NCI-H460 (cell line): ENCODE results near the gene CCDC68. TPM values are rescaled to one million over a fixed set of nuclear protein-coding genes. Genes with fewer than 3 reads are reported as not detected.
"Not testable (repeated sequence)": the region's sequence is repeated elsewhere in the genome, so short reads cannot be mapped to it uniquely, and the experiment has no call there.

ENCODE experiments used
- DNase-seq: peaks from one replicate; pipeline ENCODE4 v3.0.0-alpha.2; 2016; ENCODE audit warnings: low read depth; ENCODE audit errors: extremely low read depth
- total RNA-seq: library from RNA; depleted of rRNA; stranded (reverse); fragments of >200 nt; shearing (Covaris generic); gene quantifications from 2 replicates; pipeline ENCODE4 v1.2.3, GENCODE V29; 2014; rRNA removed

CCDC68 gene
- total RNA-seq, 1 experiment from 2014 or later: 64.8 TPM

DNA sequence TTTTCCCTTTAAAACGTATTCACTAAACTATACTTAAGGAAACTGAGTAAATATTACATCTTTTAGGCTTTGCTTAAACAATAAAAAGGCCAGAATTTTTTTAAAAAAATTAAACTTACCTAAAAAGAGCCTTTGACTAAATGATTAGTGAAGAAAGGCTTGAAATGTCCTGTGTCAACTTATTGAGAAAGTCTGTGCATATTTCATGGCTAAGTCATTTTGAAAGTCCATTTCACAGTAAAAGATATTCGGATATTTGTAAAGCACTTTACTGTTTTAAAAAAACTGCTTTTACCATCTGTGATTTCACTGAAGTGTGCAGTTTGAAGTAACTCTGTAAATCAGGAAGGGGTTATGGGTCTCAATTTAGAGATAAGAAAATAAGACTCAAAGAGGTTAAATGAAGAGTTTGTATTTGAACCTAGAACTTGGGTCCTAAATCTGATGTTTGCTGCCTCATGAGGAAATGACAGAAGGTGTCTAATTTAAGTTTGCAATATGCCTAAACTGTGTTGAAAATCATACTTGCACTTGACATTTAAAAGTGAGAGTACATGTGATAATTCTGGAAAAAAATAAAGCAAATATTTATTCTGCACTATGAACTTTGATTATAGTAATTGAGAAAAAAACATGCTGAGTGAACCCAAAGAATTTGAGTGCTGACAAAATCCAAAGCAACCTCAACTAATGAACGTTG is 80.5 kb downstream of the CCDC68 start:
- no peak for DNase-seq

DNA sequence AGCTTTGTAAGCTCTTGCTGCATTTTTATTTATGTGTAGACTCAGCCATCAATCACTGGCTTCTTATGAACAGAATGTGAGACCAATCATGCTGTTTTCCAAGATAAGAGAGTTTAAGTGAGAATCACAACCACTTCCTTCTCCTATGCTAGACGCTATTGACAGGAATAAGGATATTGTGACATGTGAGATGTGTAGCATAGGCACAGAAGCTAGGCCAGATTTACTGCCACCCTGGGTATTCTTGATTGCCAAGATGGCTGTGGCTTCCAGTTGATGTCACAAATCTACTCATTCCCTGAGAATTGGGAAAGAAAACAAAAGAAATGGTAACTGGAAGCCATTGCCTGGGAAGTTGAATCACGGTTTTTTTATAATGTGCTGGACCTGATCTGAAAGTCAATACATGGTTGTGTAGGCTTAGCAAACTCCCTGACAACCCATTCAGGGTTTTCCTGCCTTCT is 81.1 kb downstream of the CCDC68 start:
- DNase-seq: no peak

DNA sequence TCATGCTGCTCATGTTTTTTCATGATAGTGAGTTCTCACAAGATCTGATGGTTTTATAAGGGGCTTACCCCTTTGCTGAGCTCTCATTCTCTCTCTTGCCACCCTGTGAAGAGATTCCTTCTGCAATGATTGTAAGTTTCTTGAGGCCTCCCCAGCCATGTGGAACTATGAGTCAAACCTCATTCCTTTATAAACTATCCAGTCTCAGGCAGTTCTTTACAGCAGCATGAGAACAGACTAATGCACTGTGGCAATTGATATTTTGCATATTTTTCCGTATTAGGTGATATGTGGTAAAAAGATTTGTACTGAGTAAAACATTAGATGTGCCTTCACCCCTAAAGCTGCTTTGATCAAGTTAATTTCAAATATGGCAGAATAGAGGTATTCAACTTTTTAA is 82.2 kb downstream of the CCDC68 start:
- DNase-seq: no peak

DNA sequence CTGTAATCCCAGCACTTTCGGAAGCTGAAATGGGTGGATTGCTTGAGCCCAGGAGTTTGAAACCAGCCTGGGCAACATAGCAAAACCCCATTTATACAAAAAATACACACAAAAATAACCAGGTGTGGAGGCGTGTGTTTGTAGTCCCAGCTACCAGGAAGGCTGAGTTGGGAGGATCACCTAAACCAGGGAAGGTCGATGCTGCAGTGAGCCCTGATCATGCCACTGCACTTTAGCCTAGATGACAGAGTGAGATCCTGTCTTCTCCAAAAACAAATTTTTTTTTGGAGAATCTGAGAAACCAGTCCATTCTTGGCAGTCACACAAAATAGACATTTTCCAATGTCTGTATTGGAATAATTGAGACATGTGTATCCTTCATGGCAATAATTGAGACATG is 84.2 kb downstream of the CCDC68 start:
- DNase-seq: no peak

DNA sequence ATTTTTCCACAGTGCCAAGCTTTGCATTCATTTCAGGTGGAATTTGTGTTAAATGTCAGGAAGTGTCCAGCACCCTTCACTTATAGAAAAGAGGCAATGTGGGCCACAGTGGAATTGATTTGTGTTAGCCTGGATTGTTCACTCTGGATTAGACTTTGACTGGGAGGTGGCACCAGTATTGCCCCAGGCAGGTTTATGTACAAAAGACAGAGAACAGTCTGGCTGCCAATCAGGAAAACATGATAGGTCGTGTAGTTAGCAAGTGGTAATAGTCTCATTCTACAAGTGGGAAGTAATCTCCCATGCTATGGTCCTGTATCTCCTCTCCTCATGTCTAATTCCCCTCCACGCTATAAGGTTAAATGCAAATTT is 85.4 kb downstream of the CCDC68 start:
- DNase-seq: no peak

DNA sequence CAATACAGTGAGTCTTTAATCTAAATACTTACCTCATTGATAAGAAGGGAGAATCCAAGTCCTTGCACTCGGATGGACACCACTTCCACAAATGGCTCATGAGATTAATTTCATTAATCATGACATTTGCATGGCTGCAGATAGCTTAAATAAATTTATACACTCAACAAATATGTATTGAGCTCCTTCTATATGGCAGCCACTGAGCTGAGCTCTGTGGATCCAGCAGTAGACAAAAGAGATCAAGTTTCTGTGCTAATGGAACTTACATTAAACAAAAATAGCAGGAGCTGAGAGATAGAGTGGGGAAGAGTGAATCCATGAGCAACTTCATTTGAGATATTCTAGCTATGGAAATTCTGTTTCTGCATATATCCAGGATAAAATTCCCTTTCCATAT is 86.6 kb downstream of the CCDC68 start:
- DNase-seq: no peak

DNA sequence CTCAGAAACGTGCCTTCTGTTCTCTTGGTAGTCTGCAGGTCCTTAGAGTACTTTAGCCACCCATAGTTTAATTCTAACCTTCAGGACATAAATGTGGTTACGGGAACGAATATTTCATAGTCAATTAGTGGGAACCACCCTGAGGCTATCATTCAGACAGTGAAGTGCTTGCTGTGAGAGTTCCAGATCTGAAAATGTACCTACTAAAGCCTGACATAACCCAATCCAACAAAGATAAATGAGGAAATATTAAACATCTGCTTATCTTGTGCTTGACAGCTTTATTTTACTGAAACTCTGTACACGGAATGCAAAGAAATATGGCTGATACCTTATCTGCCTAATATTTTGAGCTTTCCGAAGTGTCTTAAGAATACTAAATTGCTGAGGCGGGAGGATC is 88.0 kb downstream of the CCDC68 start:
- DNase-seq: no peak

DNA sequence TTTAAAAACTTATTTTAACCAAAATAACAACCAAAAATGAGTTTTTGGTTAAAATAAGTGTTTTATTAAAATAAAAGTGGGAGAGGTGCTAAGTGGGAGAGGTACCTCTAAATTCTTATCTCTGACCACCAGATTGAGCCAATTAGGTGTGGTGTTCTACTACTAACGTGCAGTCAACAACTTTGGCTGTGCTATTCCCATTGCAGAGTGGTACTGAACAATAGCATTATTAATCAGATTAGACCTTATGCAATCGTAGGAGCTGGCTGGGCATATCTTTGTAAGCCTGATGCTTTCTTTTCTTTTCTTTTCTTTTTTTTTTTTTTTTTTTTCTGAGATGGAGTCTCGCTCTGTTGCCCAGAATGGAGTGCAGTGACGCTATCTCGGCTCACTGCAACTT is 92.1 kb downstream of the CCDC68 start:
- no peak for DNase-seq

DNA sequence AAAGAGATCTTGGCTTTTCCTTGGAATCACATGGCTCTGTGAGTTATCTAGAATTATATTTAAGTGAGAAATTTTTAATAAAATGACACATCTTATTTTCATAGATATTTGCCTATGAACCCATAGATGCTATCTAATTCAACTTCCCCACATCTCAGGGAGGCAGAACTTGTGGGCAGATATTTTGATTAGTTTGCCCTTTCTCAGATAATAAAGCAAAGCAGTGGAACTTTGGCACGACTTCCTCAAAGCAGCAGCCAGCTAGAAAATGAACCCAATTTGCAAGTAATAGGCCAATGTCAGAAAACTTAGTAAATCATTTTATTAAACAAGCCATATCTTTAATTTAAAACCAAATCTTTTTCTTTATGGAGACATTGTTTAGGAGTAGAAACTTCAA is 98.3 kb downstream of the CCDC68 start:
- DNase-seq: no peak

DNA sequence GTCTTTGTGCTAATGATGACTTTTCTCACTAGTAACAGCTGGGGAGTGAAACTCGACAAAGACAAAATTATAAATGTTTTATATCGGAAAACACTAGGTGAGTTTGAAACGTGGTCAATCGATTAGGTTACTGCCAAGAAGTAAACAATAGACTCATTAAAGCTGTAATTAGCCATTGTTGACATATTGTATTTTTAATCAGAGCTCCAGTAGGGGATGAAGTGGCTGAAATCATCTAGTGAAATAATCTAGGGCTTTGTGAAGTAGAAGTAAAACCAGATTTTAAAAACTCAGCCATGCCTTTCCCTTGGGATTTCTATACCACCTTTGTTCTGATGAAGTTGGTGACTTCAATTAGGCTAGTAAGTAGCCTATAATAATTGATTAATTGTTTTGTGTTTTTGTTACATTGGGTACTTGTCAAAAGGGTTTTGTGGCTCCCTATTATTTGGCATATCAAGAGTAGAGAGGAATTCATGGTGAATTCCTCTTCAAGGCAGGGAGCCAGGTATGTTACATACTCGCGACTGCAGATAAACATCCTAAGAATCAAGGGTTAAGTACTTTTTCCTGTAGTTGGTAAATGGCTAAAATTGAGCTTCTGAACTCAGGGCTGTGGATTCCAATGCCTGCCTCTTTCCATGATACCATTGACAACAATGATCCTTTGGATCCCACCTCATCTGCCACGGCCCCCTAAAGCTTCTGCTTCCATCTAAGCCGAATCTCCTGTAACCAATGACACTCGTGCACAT is 99.4 kb downstream of the CCDC68 start:
- no peak for DNase-seq

DNA sequence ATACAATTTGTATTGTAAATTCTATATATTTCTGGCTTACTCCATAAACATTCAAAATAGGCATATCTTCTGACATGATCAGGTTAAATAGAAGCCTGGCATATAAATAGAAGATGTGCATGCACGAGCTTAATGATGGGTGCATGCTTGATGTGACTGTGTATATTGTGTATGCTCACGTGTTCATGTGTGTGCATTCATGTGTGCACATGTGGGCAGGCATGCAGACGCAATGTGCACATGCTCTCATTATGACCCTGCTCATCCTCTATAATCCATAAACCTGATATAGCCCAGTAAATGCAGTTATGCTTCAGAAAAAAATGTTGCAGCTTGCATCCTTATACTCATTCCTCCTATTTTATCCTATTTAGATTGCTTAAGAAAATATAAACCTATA is 101.8 kb downstream of the CCDC68 start:
- no peak for DNase-seq

DNA sequence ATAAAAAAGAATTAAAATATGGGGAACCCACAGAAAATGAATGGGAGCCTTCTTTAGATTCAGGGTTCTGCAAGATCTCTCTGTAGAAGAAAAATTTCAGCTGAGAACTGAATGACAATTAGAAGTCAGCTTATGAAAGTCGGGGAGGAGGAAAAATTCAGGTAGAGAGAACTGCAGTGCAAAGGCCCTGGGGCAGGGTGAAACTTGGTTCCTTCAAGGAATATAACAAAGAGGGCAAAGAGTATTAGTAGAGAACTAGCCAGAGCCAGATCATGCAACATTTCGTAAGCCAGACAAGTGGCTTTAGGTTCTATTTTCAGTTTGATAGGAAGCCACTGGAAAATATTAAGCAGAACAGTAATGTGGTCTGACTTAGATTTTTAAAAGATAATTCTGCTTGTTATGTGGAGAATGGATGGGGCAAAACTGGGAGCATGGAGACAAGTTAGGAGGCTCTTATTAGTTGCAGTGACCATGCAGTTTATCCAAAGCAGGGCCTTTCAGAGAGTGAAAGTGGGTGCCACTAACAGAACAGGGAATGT is 103.1 kb downstream of the CCDC68 start:
- DNase-seq: no peak

DNA sequence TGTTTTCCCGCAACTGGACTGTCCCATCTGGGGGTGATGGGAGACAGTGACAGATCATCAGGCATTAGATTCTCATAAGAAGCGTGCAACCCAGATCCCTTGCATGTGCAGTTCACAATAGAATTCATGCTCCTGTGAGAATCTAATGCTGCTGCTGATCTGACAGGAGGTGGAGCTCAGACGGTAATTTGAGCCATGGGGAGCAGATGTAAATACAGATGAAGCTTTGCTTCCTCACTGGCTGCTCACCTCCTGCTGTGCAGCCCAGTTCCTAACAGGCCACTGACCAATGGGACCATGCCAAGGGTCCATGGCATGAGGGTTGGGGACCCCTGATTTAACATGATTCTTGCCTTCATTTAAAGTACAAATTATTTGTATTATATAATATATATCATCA is 104.2 kb downstream of the CCDC68 start:
- DNase-seq: not testable (repeated sequence)

DNA sequence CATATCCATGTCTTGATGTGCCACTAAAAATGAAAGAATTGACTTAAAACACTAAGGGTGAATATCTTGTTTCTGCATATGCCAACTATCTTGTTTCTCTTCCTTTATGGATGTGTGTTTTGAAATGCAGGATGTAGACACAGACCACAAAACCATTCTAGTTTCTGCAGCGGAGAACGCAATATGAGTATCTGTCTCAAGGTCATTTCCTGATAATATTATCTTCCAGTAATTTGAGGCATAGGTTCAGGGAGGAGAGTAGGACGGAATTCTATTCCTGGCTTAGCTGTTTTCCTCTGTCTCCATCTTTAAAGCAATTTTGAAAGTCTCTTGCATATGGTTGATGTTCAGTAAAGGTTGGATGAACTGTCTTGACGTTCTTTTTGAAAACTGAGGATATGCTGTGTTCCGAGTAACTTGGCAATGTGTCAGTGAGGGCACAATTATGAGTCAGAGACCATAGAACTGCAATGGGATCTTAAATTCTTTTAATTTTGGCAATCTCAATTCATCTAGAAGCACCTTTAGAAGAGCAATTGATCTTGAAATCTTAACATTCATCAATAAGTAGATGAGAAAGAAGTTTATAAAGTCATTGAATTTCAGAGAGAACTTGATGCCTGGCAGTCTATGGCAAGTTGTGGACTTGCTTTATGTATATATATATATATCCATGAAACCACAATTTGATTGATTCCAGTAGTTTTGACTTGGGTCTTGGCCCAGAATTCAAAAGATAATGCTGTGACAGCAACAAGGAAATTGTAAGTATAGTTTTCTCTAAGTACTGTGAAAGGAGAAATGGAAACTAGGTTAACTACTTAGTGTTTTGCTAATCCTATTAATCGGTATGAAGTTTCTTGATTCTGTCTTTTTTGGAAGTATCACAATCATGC is 106.2 kb downstream of the CCDC68 start:
- DNase-seq: no peak

Other genes starting within 250 kb of the CCDC68 start
- gene RAB27B, start 131.0 kb downstream of the CCDC68 start, total RNA-seq: 28.5 and 30.4 TPM in 2 replicates